GM21360 (cell line): ENCODE results near the gene WIPF1.

Source experiments
- ATAC-seq: cut with Tn5 transposase; IDR thresholded peaks from one replicate; pipeline ENCODE4 v1.9.1; 2021; ENCODE audit warnings: mild to moderate bottlenecking, moderate library complexity; ENCODE audit not compliant: unreplicated experiment

The WIPF1 gene

GRCh38 chr2:174621323-174621722 is 23.7 kb upstream of the WIPF1 start:
- ATAC-seq, result no peak

GRCh38 chr2:174618179-174618578 is 20.6 kb upstream of the WIPF1 start:
- ATAC-seq, result no peak

GRCh38 chr2:174617718-174618117 is 20.1 kb upstream of the WIPF1 start:
- ATAC-seq, result no peak

GRCh38 chr2:174617120-174617519 is 19.5 kb upstream of the WIPF1 start:
- no peak for ATAC-seq

GRCh38 chr2:174615871-174616436 is 18.4 kb upstream of the WIPF1 start:
- ATAC-seq, result no peak

GRCh38 chr2:174614261-174614660 is 16.7 kb upstream of the WIPF1 start:
- ATAC-seq, result no peak

- ATAC-seq, result no peak
Observed at GRCh38 chr2:174613531-174613930, 15.9 kb upstream of the WIPF1 start.

- no peak for ATAC-seq
Observed at GRCh38 chr2:174612970-174613369, 15.4 kb upstream of the WIPF1 start.

GRCh38 chr2:174611854-174612253 is 14.2 kb upstream of the WIPF1 start:
- ATAC-seq, result no peak

GRCh38 chr2:174611006-174611405 is 13.4 kb upstream of the WIPF1 start:
- no peak for ATAC-seq

- no peak for ATAC-seq
Observed at GRCh38 chr2:174610243-174610995, 12.8 kb upstream of the WIPF1 start.

- no peak for ATAC-seq
Observed at GRCh38 chr2:174609261-174609660, 11.7 kb upstream of the WIPF1 start.

GRCh38 chr2:174608866-174609214 is 11.2 kb upstream of the WIPF1 start:
- peak; percentile 47 for ATAC-seq

GRCh38 chr2:174607989-174608865 is 10.6 kb upstream of the WIPF1 start:
- peak; percentile 69 for ATAC-seq

GRCh38 chr2:174607584-174607983 is 10.0 kb upstream of the WIPF1 start:
- no peak for ATAC-seq

- no peak for ATAC-seq
Observed at GRCh38 chr2:174606336-174606735, 8.7 kb upstream of the WIPF1 start.

- no peak for ATAC-seq
Observed at GRCh38 chr2:174605687-174606086, 8.1 kb upstream of the WIPF1 start.

GRCh38 chr2:174603280-174603679 is 5.7 kb upstream of the WIPF1 start:
- peak; percentile 33 for ATAC-seq

- no peak for ATAC-seq
Observed at GRCh38 chr2:174602745-174603144, 5.1 kb upstream of the WIPF1 start.

- no peak for ATAC-seq
Observed at GRCh38 chr2:174600349-174600748, 2.7 kb upstream of the WIPF1 start.

- no peak for ATAC-seq
Observed at GRCh38 chr2:174599310-174599921, 1.8 kb upstream of the WIPF1 start.

- no peak for ATAC-seq
Observed at GRCh38 chr2:174597009-174597344, 627 bp downstream of the WIPF1 start.
